Astrocyte (in vitro differentiated cells and primary cell): ENCODE data around the gene ZXDC. TPM values are rescaled to one million over a fixed set of nuclear protein-coding genes. Genes with fewer than 3 reads are reported as not detected.

ENCODE experiments used
- DNase-seq: peaks from one replicate; pipeline ENCODE4 v3.0.0-alpha.2; 2010; ENCODE audit warnings: low read depth
- FAIRE-seq: peaks from 2 replicates; lab custom pipeline; 2011; peaks lifted over from hg19 to GRCh38; lab: Jason Lieb, UNC
- H2AFZ ChIP-seq: 2 replicates; pipeline ENCODE4 v1.6.0; 2012; ENCODE audit warnings: low read depth, low read length, inconsistent platforms
- H3K27ac ChIP-seq: 2 replicates; pipeline ENCODE4 v1.5.1; 2011; ENCODE audit warnings: low read depth, low read length, inconsistent platforms
- H3K27me3 ChIP-seq: 2 replicates; pipeline ENCODE4 v1.6.0; 2011; ENCODE audit warnings: low read length, inconsistent platforms; ENCODE audit not compliant: insufficient read depth
- H3K36me3 ChIP-seq: 2 replicates; pipeline ENCODE4 v1.5.1; 2011; ENCODE audit warnings: low read length, inconsistent platforms; ENCODE audit not compliant: insufficient read depth
- H3K4me1 ChIP-seq: 2 replicates; pipeline ENCODE4 v1.5.1; 2011; ENCODE audit warnings: low read length, inconsistent platforms; ENCODE audit not compliant: insufficient read depth
- H3K4me2 ChIP-seq: 2 replicates; pipeline ENCODE4 v1.6.0; 2012; ENCODE audit warnings: low read length, inconsistent platforms
- H3K4me3 ChIP-seq: 2 replicates; pipeline ENCODE4 v1.5.1; 2011; ENCODE audit warnings: low read depth, mild to moderate bottlenecking, low read length, inconsistent platforms; ENCODE audit not compliant: insufficient read depth
- H3K79me2 ChIP-seq: 2 replicates; pipeline ENCODE4 v1.6.0; 2012; ENCODE audit warnings: mild to moderate bottlenecking, low read length, inconsistent platforms; ENCODE audit not compliant: insufficient read depth
- H3K9ac ChIP-seq: 2 replicates; pipeline ENCODE4 v1.6.0; 2012; ENCODE audit warnings: mild to moderate bottlenecking, low read length, inconsistent platforms
- H3K9me3 ChIP-seq: 2 replicates; pipeline ENCODE4 v1.5.1; 2012; ENCODE audit warnings: low read depth, mild to moderate bottlenecking, low read length, inconsistent platforms; ENCODE audit not compliant: insufficient read depth
- H4K20me1 ChIP-seq: 2 replicates; pipeline ENCODE4 v1.6.0; 2012; ENCODE audit warnings: low read length, inconsistent platforms; ENCODE audit not compliant: insufficient read depth
- H3K27ac Mint-ChIP-seq: one replicate; pipeline ENCODE4 v1.8.0; 2021; ENCODE audit warnings: mild to moderate bottlenecking, mixed read lengths; ENCODE audit not compliant: unreplicated experiment
- H3K27me3 Mint-ChIP-seq: one replicate; pipeline ENCODE4 v1.8.0; 2021; ENCODE audit warnings: low read depth, mixed read lengths; ENCODE audit not compliant: unreplicated experiment
- H3K36me3 Mint-ChIP-seq: one replicate; pipeline ENCODE4 v1.8.0; 2021; ENCODE audit warnings: low read depth, mixed read lengths; ENCODE audit not compliant: unreplicated experiment
- H3K4me1 Mint-ChIP-seq: one replicate; pipeline ENCODE4 v1.8.0; 2021; ENCODE audit warnings: low read depth, mixed read lengths; ENCODE audit not compliant: unreplicated experiment
- H3K4me3 Mint-ChIP-seq: one replicate; pipeline ENCODE4 v1.8.0; 2021; ENCODE audit warnings: mild to moderate bottlenecking, moderate library complexity, mixed read lengths; ENCODE audit not compliant: unreplicated experiment
- H3K9me3 Mint-ChIP-seq: one replicate; pipeline ENCODE4 v1.8.0; 2021; ENCODE audit warnings: mild to moderate bottlenecking, mixed read lengths; ENCODE audit not compliant: unreplicated experiment
- EZH2 ChIP-seq: IDR thresholded peaks from 2 replicates; pipeline ENCODE4 v1.6.1; 2012; ENCODE audit warnings: mild to moderate bottlenecking, low read length, inconsistent platforms; ENCODE audit not compliant: insufficient read depth
- total RNA-seq: library from RNA; stranded (reverse); gene quantifications from 2 replicates; pipeline ENCODE4 v1.2.1, GENCODE V29; 2021
- TF ChIP-seq, protein P1 (sequence below): IDR thresholded peaks from 2 replicates; pipeline ENCODE4 v1.5.1; 2011; ENCODE audit warnings: low read depth, mild to moderate bottlenecking, inconsistent platforms, low read length, moderate library complexity; ENCODE audit not compliant: insufficient read depth

The ZXDC gene
- total RNA-seq, 1 donor from 2014 or later, result 19.6 TPM

- Mint-ChIP-seq H3K27me3 (no peaks in the 10 kb centered on the region), H3K9me3 (peaks cover 1% of the 10 kb centered on the region), H3K36me3 (peaks cover 23% of the 10 kb centered on the region), H3K27ac (peak overlapping the region; percentile 56), H3K4me1 (peaks cover 35% of the 10 kb centered on the region), H3K4me3 (no peak overlapping the region)
- H3K9me3 ChIP-seq, result no peaks in the 10 kb centered on the region
- H4K20me1 ChIP-seq, result peaks cover 98% of the 10 kb centered on the region
- H3K4me1 ChIP-seq, result peaks cover 24% of the 10 kb centered on the region
- peaks cover 68% of the 10 kb centered on the region for H3K79me2 ChIP-seq
- H3K4me2 ChIP-seq, result no peak overlapping the region
- H3K36me3 ChIP-seq, result peaks cover 41% of the 10 kb centered on the region
- no peak overlapping the region for H3K27ac ChIP-seq
- FAIRE-seq, result no peak
- H3K9ac ChIP-seq, result no peak overlapping the region
- no peak overlapping the region for H3K4me3 ChIP-seq
- DNase-seq, result no peak
- no peaks in the 10 kb centered on the region for H3K27me3 ChIP-seq
- H2AFZ ChIP-seq, result no peak overlapping the region
- TF ChIP-seq, protein P1, sequence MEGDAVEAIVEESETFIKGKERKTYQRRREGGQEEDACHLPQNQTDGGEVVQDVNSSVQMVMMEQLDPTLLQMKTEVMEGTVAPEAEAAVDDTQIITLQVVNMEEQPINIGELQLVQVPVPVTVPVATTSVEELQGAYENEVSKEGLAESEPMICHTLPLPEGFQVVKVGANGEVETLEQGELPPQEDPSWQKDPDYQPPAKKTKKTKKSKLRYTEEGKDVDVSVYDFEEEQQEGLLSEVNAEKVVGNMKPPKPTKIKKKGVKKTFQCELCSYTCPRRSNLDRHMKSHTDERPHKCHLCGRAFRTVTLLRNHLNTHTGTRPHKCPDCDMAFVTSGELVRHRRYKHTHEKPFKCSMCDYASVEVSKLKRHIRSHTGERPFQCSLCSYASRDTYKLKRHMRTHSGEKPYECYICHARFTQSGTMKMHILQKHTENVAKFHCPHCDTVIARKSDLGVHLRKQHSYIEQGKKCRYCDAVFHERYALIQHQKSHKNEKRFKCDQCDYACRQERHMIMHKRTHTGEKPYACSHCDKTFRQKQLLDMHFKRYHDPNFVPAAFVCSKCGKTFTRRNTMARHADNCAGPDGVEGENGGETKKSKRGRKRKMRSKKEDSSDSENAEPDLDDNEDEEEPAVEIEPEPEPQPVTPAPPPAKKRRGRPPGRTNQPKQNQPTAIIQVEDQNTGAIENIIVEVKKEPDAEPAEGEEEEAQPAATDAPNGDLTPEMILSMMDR, result no peak
- TF ChIP-seq EZH2, result no peak
Observed at GRCh38 chr3:126469479-126469878, 6.2 kb downstream of the ZXDC start.

DNA sequence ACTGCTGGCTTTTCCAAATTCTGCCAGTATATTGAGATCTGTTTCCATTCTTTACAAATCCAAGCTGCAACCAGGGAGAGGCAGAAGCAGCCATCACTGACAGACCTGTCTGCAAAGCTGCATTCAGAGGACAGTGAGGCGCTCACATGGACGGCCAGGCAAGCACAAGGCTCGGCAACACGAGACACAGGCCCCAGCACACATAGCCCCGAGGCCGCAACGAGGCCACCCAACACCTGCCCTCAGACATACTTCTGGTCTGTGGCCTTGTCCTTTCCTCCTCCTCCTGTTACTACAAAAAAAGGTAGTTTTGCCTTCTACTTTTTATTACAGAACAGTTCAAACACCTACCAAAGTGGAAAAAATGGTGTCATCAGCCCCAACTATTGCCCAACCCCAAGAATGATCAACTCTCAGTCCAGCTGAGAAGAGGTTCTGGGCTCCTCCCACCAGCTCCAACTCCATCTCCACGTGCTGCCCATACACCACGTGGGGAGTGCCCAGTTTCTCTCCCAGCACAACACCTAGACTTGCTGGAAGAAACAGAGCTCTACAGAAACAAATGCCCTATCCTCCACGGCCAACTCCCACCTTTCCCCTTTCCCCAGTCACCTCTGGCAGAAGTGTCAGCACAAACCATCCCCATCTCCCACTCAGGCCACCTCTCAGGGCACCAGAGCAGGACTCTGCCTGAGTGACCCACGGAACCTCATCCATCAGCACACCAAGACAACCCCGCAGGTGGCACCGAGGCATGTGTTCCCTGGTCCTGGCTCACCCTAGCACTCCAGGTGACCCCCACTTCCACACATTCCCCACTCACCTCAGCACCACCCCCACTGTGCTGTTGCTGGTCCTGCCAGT is 7.4 kb downstream of the ZXDC start:
- Mint-ChIP-seq H3K4me1 (peaks cover 27% of the 10 kb centered on the region), H3K9me3 (no peaks in the 10 kb centered on the region), H3K36me3 (peaks cover 23% of the 10 kb centered on the region), H3K4me3 (no peak overlapping the region), H3K27me3 (no peaks in the 10 kb centered on the region), H3K27ac (no peak overlapping the region)
- Histone ChIP-seq H3K4me3 (no peak overlapping the region), H3K4me2 (no peak overlapping the region), H2AFZ (no peak overlapping the region), H4K20me1 (peaks cover 94% of the 10 kb centered on the region), H3K9me3 (no peaks in the 10 kb centered on the region), H3K27ac (no peak overlapping the region), H3K4me1 (peaks cover 15% of the 10 kb centered on the region), H3K36me3 (peaks cover 45% of the 10 kb centered on the region), H3K79me2 (peaks cover 57% of the 10 kb centered on the region), H3K27me3 (no peaks in the 10 kb centered on the region), H3K9ac (no peak overlapping the region)
- no peak for FAIRE-seq
- DNase-seq, result no peak
- TF ChIP-seq EZH2, result no peak
- TF ChIP-seq, protein P1, result no peak

- Histone ChIP-seq H4K20me1 (peaks cover 88% of the 10 kb centered on the region), H3K4me2 (no peak overlapping the region), H3K27ac (no peak overlapping the region), H3K4me3 (no peak overlapping the region), H3K9me3 (no peaks in the 10 kb centered on the region), H3K36me3 (peaks cover 47% of the 10 kb centered on the region), H3K79me2 (peaks cover 50% of the 10 kb centered on the region), H3K9ac (no peak overlapping the region), H2AFZ (no peak overlapping the region), H3K4me1 (peaks cover 8% of the 10 kb centered on the region), H3K27me3 (no peaks in the 10 kb centered on the region)
- H3K27me3 Mint-ChIP-seq, result no peaks in the 10 kb centered on the region
- no peak for DNase-seq
- no peak for FAIRE-seq
- peaks cover 20% of the 10 kb centered on the region for H3K4me1 Mint-ChIP-seq
- no peak for TF ChIP-seq EZH2
- TF ChIP-seq, protein P1, result no peak
- H3K4me3 Mint-ChIP-seq, result no peak overlapping the region
- no peak overlapping the region for H3K27ac Mint-ChIP-seq
- H3K36me3 Mint-ChIP-seq, result peaks cover 23% of the 10 kb centered on the region
- no peaks in the 10 kb centered on the region for H3K9me3 Mint-ChIP-seq
Observed at GRCh38 chr3:126467611-126467955, 8.1 kb downstream of the ZXDC start.
